Psoas muscle (tissue), 8 donors: ENCODE measurements around the gene ETV3L. TPM values are rescaled to one million over a fixed set of nuclear protein-coding genes. Genes with fewer than 3 reads are reported as not detected.

ENCODE experiments used
- ATAC-seq, 4 donors: fragments of 200-7000 bp; cut with Tn5 transposase; one replicate each; pipeline ENCODE4 v1.9.1; 2020; ENCODE audit warnings: moderate library complexity in 3 of 4, mild to moderate bottlenecking in 2 of 4
- DNase-seq, 2 donors: peaks; one replicate each; pipeline ENCODE4 v3.0.0-alpha.2; 2020
- H3K27ac ChIP-seq: fragments of 200-600 bp; one replicate; pipeline ENCODE4 v1.8.0; 2022
- H3K27me3 ChIP-seq, 3 donors: fragments of 200-600 bp in 1 of 3; one replicate each; pipeline versions ENCODE4 v1.6.1 to v1.8.0; 2013 to 2022; ENCODE audit warnings: low read length in 2 of 3, mild to moderate bottlenecking in 2 of 3, moderate library complexity in 1 of 3; ENCODE audit not compliant: insufficient read depth in 3 of 3
- H3K36me3 ChIP-seq, 2 donors: fragments of 200-600 bp in 1 of 2; one replicate each; pipeline versions ENCODE4 v1.6.1 to v1.8.0; 2013 to 2022; ENCODE audit warnings: low read depth in 1 of 2, mild to moderate bottlenecking in 1 of 2, moderate library complexity in 1 of 2; ENCODE audit not compliant: insufficient read depth in 1 of 2
- H3K4me1 ChIP-seq: fragments of 200-600 bp; one replicate; pipeline ENCODE4 v1.8.0; 2022
- H3K4me3 ChIP-seq: fragments of 200-600 bp; one replicate; pipeline ENCODE4 v1.8.0; 2022; ENCODE audit warnings: mild to moderate bottlenecking
- H3K9me3 ChIP-seq: fragments of 200-600 bp; one replicate; pipeline ENCODE4 v1.8.0; 2022
- WGBS, 3 donors: extraction: QIAGEN DNeasy Blood & Tissue Kit; methylation state at CpG; one replicate each; pipeline versions ENCODE4 v1.1.6 to v1.1.7; 2013; 5-methylcytosine and 5-hydroxymethylcytosine counted together
- intact Hi-C, 2 donors: fragments of 100-400 bp; cut with DNase I; formaldehyde crosslinking; loops; one replicate each; pipeline versions ENCODE4 v1.11.0 to v1.14.2; 2022
- polyA plus RNA-seq, 3 donors: library from polyadenylated mRNA; stranded (reverse); fragments of 200-250 nt; gene quantifications; one replicate each; pipeline ENCODE4 v1.2.3, GENCODE V29; 2013
- total RNA-seq, 4 donors: library from RNA; stranded (reverse); fragmentation: NEBNext Ultra II Directional in 2 of 4; extraction: Animal tissue kit (Norgen Biotek cat#: 25700) in 2 of 4; gene quantifications; one replicate each; pipeline versions ENCODE4 v1.2.1 to v1.2.4, GENCODE V29; 2021 to 2023
- TF ChIP-seq, protein P1 (sequence below): fragments of 200-600 bp; IDR thresholded peaks from one replicate; pipeline ENCODE4 v1.8.0; 2022; ENCODE audit warnings: antibody characterized with exemption
- donor health status: healthy with polysubstance abuse.
- donor health status: DM: no; HTN: no; CAD: no; lungs with moderate emphysema.
- donor health status: Bipolar disorder and iron deficiency.
- donor health status: healthy.
- donor health status: DM: yes; HTN: yes; CAD: no.
- donor health status: DM: no; HTN: no; CAD: no.
- donor health status: DM: no; HTN: no; CAD: no.
- donor health status: DM: yes; HTN: yes; CAD: no.

ETV3L gene
- total and polyA plus RNA-seq, 7 donors = not detected

DNA sequence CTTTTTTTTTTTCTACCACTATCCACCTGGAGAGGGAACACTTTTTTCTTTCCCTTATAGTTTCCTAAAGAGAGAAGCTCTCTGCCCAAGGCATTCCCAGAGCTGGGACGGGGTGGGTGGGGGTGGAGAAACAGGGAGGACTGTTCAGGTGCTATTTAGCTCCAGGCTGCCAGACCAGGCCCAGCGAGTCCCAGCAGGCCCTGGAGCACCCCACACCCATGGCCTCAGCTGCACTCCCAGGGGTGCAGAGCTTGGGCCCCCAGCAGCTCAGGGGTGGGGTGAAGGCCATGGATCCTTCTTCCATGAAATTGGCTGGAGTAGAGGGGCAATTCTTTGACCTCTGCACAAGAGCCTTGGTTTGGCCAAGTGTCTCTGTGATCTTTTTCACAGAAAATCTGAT lies 4.1 kb downstream of the ETV3L start:
- intact Hi-C loops = no loop called here
- Histone ChIP-seq H3K36me3 (no peaks in the 10 kb centered on the region), H3K27ac (no peak overlapping the region), H3K4me3 (no peak overlapping the region), H3K4me1 (no peaks in the 10 kb centered on the region), H3K27me3 (no peaks in the 10 kb centered on the region), H3K9me3 (no peaks in the 10 kb centered on the region)
- DNase-seq (no peak), ATAC-seq (no peak)
- TF ChIP-seq, protein P1, sequence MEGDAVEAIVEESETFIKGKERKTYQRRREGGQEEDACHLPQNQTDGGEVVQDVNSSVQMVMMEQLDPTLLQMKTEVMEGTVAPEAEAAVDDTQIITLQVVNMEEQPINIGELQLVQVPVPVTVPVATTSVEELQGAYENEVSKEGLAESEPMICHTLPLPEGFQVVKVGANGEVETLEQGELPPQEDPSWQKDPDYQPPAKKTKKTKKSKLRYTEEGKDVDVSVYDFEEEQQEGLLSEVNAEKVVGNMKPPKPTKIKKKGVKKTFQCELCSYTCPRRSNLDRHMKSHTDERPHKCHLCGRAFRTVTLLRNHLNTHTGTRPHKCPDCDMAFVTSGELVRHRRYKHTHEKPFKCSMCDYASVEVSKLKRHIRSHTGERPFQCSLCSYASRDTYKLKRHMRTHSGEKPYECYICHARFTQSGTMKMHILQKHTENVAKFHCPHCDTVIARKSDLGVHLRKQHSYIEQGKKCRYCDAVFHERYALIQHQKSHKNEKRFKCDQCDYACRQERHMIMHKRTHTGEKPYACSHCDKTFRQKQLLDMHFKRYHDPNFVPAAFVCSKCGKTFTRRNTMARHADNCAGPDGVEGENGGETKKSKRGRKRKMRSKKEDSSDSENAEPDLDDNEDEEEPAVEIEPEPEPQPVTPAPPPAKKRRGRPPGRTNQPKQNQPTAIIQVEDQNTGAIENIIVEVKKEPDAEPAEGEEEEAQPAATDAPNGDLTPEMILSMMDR = no peak
- WGBS, 3 donors = 78 to 92% (median 87%) methylated on average over 2 of the region's 2 CpGs

DNA sequence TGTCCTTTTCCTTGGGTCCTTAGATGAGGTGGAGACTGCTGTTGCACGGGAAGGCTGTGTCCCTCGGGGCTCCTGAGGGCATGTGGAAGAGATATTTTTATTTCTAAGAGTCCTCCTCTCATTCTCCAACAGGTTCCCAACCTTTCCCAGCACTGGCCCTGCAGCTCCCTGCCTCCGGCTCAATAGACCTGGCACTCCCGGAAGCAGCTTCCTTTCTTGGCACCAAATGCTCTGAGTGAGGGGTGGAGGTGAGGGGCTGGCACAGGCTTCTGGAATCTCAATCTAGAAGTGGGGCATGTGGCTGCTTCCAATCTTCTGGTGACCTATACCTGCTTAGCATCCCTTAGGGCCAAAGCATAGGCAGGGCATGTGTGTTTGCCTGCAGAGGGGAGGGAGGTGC lies 4.5 kb downstream of the ETV3L start:
- Histone ChIP-seq H3K36me3 (no peaks in the 10 kb centered on the region), H3K9me3 (no peaks in the 10 kb centered on the region), H3K27ac (no peak overlapping the region), H3K4me1 (no peaks in the 10 kb centered on the region), H3K4me3 (no peak overlapping the region), H3K27me3 (no peaks in the 10 kb centered on the region)
- DNase-seq (no peak), ATAC-seq (no peak)
- intact Hi-C loops = no loop called here
- WGBS, 3 donors = 53 to 64% (median 59%) methylated on average over 4 of the region's 4 CpGs
- TF ChIP-seq, protein P1 = no peak

DNA sequence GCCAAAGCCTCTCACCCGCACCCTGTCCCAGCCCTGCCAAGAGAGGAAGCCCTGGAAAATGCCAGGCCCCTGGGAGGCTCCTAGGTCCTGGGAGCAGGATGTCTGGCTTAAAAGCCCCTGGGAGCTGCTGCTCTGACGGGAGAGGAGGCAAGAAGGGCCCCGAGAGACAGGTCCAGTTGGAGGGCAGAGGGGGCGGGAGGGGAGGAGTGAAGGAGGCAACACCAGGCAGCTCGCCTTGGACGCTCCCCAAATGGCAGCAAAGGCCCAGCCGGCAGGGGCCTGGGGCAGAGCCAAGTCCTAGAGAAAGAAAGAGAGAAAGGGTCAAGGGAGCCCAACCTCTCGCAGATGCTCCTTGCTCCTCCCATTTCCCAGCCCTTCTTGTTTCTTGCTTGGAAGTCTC lies 6.8 kb downstream of the ETV3L start:
- H3K36me3 ChIP-seq = no peaks in the 10 kb centered on the region
- H3K9me3 ChIP-seq = no peaks in the 10 kb centered on the region
- H3K4me1 ChIP-seq = no peaks in the 10 kb centered on the region
- no peak overlapping the region for H3K27ac ChIP-seq
- intact Hi-C loops = no loop called here
- WGBS, 3 donors = 22 to 28% (median 26%) methylated on average over 8 of the region's 8 CpGs
- ATAC-seq = no peak
- no peak overlapping the region for H3K4me3 ChIP-seq
- DNase-seq = peak; percentile 45 to 65
- no peaks in the 10 kb centered on the region for H3K27me3 ChIP-seq
- TF ChIP-seq, protein P1 = no peak

DNA sequence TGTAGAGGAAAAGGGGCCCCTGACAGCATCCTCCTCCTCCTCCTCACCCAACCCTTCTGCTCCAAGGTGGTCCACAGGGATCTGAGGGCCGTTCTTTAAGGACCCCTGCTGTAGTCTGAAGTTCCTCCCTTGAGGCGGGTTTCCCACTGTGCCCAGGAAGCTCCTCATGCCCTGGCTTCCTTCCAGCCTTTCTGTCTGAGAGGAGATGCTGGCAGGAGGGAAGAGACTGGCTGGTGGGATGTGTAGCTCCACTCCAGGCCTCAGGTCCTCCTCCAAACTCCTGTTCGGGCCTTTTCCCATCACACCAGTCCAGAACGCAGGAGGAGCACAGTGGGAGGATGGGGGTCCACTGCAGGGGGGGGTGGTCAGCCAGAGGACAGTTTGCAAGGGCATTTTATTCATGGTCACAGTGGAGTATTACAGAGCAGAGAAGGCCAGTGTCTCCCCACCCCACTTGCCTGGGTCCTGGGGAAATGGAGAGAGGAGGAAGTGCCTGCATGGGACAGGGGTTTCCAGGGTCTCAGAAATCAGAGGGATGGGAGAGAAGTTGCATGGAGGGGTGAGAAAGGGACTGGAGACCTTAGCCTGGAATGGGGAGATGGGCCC lies 7.8 kb downstream of the ETV3L start:
- TF ChIP-seq, protein P1 = no peak
- Histone ChIP-seq H3K27me3 (no peaks in the 10 kb centered on the region), H3K36me3 (no peaks in the 10 kb centered on the region), H3K4me1 (no peaks in the 10 kb centered on the region), H3K4me3 (no peak overlapping the region), H3K27ac (no peak overlapping the region), H3K9me3 (no peaks in the 10 kb centered on the region)
- DNase-seq = no peak
- intact Hi-C loops = no loop called here
- ATAC-seq = no peak
- WGBS, 3 donors = 80 to 82% (median 81%) methylated on average over 4 of the region's 4 CpGs

DNA sequence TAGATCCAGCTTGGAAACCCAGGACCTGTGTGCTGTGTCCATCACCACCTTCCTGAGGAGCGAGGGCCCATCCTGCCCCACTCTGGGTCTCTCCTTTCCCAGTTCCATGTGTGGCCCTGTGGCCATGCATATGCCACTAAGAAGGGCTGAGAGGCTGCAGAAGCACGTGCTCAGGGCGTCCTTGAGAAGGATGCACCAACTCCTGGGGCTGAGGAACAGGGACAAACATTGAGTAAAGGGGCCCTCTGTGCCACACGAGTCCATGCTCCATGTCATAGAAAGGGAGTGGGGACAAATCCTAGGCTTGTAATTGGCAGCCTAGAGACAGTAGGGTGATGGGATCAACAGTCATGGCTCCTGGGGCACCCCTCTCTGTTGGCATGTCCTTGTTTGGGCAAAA lies 8.4 kb downstream of the ETV3L start:
- Histone ChIP-seq H3K27me3 (no peaks in the 10 kb centered on the region), H3K27ac (no peak overlapping the region), H3K4me3 (no peak overlapping the region), H3K36me3 (no peaks in the 10 kb centered on the region), H3K4me1 (no peaks in the 10 kb centered on the region), H3K9me3 (no peaks in the 10 kb centered on the region)
- DNase-seq = no peak
- ATAC-seq = no peak
- intact Hi-C loops = no loop called here
- 92 to 94% (median 94%) methylated on average over 4 of the region's 4 CpGs for WGBS, 3 donors
- TF ChIP-seq, protein P1 = no peak
